A673 (cell line): ENCODE measurements around the gene HS3ST4.

ENCODE experiments used
- CTCF ChIP-seq: fragments of 300-800, 200-600 bp; sonication (generic); conservative IDR thresholded peaks from 2 replicates; pipeline ENCODE4 v1.5.1; 2017; ENCODE audit warnings: low read depth, mild to moderate bottlenecking, antibody characterized with exemption, low read length, moderate library complexity, mixed read lengths
- EZH2 ChIP-seq: fragments of 200-600 bp; sonication (generic); IDR thresholded peaks from 2 replicates; pipeline ENCODE4 v1.6.1; 2017; ENCODE audit warnings: borderline replicate concordance, low read depth, mild to moderate bottlenecking, mixed read lengths, antibody characterized with exemption, low read length; ENCODE audit not compliant: poor library complexity, severe bottlenecking

- TF ChIP-seq CTCF = no peak
- no peak for TF ChIP-seq EZH2
Observed at GRCh38 chr16:25783226-25783625, 91.5 kb downstream of the HS3ST4 start.
